ENCODE data around the gene FUT2.

The FUT2 gene

DNA sequence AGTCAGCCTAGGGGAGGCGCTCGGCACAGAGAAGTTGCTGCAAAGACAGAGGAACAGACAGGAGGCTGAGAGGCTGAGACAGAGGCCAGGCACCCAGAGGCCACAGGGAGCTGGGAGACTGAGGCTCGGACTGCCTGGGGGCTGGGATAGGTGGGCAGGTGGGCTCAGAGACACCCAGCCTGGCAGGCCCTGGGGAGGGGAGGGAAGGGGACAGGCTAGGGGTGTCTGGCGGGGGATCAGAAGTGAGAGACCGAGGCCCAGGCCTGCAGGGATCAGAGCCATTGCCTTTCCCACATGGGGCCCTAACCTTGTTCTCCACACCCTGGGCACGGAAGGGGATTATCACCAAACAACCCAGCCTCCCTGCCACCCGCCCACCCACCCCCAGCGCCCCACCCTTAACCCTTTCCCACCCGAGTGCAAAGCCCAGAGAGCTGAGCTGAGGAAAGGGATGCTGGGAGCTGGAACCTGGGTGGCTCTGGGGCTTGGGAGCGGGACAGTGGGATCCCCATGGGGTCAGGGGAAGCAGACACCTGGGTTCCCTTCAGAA is 24.2 kb upstream of the FUT2 start:
- Histone ChIP-seq H3K4me2 (ENCODE audit: low read length, poor library complexity, severe bottlenecking) (no peak overlapping the region), H3K27ac (ENCODE audit: low read length, poor library complexity, severe bottlenecking) (no peak overlapping the region), H2BK15ac (ENCODE audit: low read depth, poor library complexity, severe bottlenecking) (no peak overlapping the region), H3K14ac (ENCODE audit: low read length in 2 of 2) (no peak overlapping the region), H3K9ac (ENCODE audit: low read length) (no peak overlapping the region), H2BK120ac (ENCODE audit: low read depth, low read length) (no peak overlapping the region), H2BK5ac (ENCODE audit: low read depth, low read length, poor library complexity, severe bottlenecking) (no peak overlapping the region), H2BK12ac (ENCODE audit: low read length in 2 of 2) (no peak overlapping the region), H4K8ac (ENCODE audit: low read length) (no peak overlapping the region), H3K4ac (ENCODE audit: low read depth in 1 of 2, low read length in 2 of 2) (no peak overlapping the region), H3K27me3 (ENCODE audit: control insufficient read depth in 1 of 2, insufficient read depth in 1 of 2, low read length in 2 of 2) (peaks cover 2 to 14% of the 10 kb centered on the region in 2 experiments), H3K36me3 (ENCODE audit: control insufficient read depth in 1 of 2, insufficient read depth in 2 of 2, low read depth in 1 of 2, low read length in 2 of 2) (no peaks in the 10 kb centered on the region), H3K4me1 (ENCODE audit: control insufficient read depth, insufficient read depth, low read depth, low read length) (peaks cover 6% of the 10 kb centered on the region), H3K18ac (ENCODE audit: low read depth in 1 of 2, low read length in 2 of 2) (no peak overlapping the region), H3K4me3 (ENCODE audit: insufficient read depth in 1 of 2, low read depth in 1 of 2, low read length in 2 of 2) (no peak overlapping the region), H3K79me1 (replicated peaks; ENCODE audit: low read length, poor library complexity, severe bottlenecking) (no peaks in the 10 kb centered on the region), H3K9me3 (ENCODE audit: control insufficient read depth, low read length) (no peaks in the 10 kb centered on the region), H3K23ac (ENCODE audit: low read length in 2 of 2) (no peak overlapping the region), H2AFZ (ENCODE audit: low read depth, low read length) (no peak overlapping the region), H4K91ac (ENCODE audit: low read length) (no peak overlapping the region), H2AK5ac (ENCODE audit: low read length, severe bottlenecking) (no peak overlapping the region)
- no peak for DNase-seq
- WGBS: 91% methylated on average over 7 of the region's 10 CpGs

- H2AFZ ChIP-seq (ENCODE audit: low read depth, low read length): no peak within 1 kb of the TSS
- peaks cover 6% of the 10 kb centered on the region for H3K4me1 ChIP-seq (ENCODE audit: control insufficient read depth, insufficient read depth, low read depth, low read length)
- no peak within 1 kb of the TSS for H2BK12ac ChIP-seq (ENCODE audit: low read length in 2 of 2)
- no peak within 1 kb of the TSS for H3K23ac ChIP-seq (ENCODE audit: low read length in 2 of 2)
- H3K4ac ChIP-seq (ENCODE audit: low read depth in 1 of 2, low read length in 2 of 2): no peak within 1 kb of the TSS
- H3K36me3 ChIP-seq (ENCODE audit: control insufficient read depth in 1 of 2, insufficient read depth in 2 of 2, low read depth in 1 of 2, low read length in 2 of 2): no peaks in the 10 kb centered on the region
- no peak within 1 kb of the TSS for H4K91ac ChIP-seq (ENCODE audit: low read length)
- H3K27ac ChIP-seq (ENCODE audit: low read length, poor library complexity, severe bottlenecking): no peak within 1 kb of the TSS
- no peaks in the 10 kb centered on the region for H3K9me3 ChIP-seq (ENCODE audit: control insufficient read depth, low read length)
- peaks cover 11 to 17% of the 10 kb centered on the region in 2 experiments for H3K27me3 ChIP-seq (ENCODE audit: control insufficient read depth in 1 of 2, insufficient read depth in 1 of 2, low read length in 2 of 2)
- no peaks in the 10 kb centered on the region for H3K79me1 ChIP-seq (replicated peaks; ENCODE audit: low read length, poor library complexity, severe bottlenecking)
- H3K4me3 ChIP-seq (ENCODE audit: insufficient read depth in 1 of 2, low read depth in 1 of 2, low read length in 2 of 2): no peak within 1 kb of the TSS
- H3K9ac ChIP-seq (ENCODE audit: low read length): no peak within 1 kb of the TSS
- no peak within 1 kb of the TSS for H2BK5ac ChIP-seq (ENCODE audit: low read depth, low read length, poor library complexity, severe bottlenecking)
- H4K8ac ChIP-seq (ENCODE audit: low read length): no peak within 1 kb of the TSS
- no peak within 1 kb of the TSS for H2BK120ac ChIP-seq (ENCODE audit: low read depth, low read length)
- no peak within 1 kb of the TSS for H3K14ac ChIP-seq (ENCODE audit: low read length in 2 of 2)
- no peak within 1 kb of the TSS for H3K18ac ChIP-seq (ENCODE audit: low read depth in 1 of 2, low read length in 2 of 2)
- H2BK15ac ChIP-seq (ENCODE audit: low read depth, poor library complexity, severe bottlenecking): peak within 1 kb of the TSS; percentile 15
- no peak within 1 kb of the TSS for H3K4me2 ChIP-seq (ENCODE audit: low read length, poor library complexity, severe bottlenecking)
- no peak for DNase-seq
- WGBS: 82% methylated on average over 25 of the region's 25 CpGs
- no peak within 1 kb of the TSS for H2AK5ac ChIP-seq (ENCODE audit: low read length, severe bottlenecking)
These were observed 22.8 kb upstream of the FUT2 start, which contains the start of gene NTN5 for GRCh38 chr19:48672994-48673393. Gene NTN5 (minus strand): TSS chr19:48673017. CDS start chr19:48670986, 2,031 bp downstream.

GRCh38 chr19:48673436-48674100 is 22.2 kb upstream of the FUT2 start:
- no peak overlapping the region for H3K23ac ChIP-seq (ENCODE audit: low read length in 2 of 2)
- H2BK15ac ChIP-seq (ENCODE audit: low read depth, poor library complexity, severe bottlenecking): no peak overlapping the region
- H3K36me3 ChIP-seq (ENCODE audit: control insufficient read depth in 1 of 2, insufficient read depth in 2 of 2, low read depth in 1 of 2, low read length in 2 of 2): no peaks in the 10 kb centered on the region
- H2AFZ ChIP-seq (ENCODE audit: low read depth, low read length): no peak overlapping the region
- H2AK5ac ChIP-seq (ENCODE audit: low read length, severe bottlenecking): no peak overlapping the region
- DNase-seq: no peak
- no peak overlapping the region for H3K18ac ChIP-seq (ENCODE audit: low read depth in 1 of 2, low read length in 2 of 2)
- no peaks in the 10 kb centered on the region for H3K9me3 ChIP-seq (ENCODE audit: control insufficient read depth, low read length)
- H3K27ac ChIP-seq (ENCODE audit: low read length, poor library complexity, severe bottlenecking): no peak overlapping the region
- H3K4me1 ChIP-seq (ENCODE audit: control insufficient read depth, insufficient read depth, low read depth, low read length): peaks cover 6% of the 10 kb centered on the region
- no peak overlapping the region for H4K8ac ChIP-seq (ENCODE audit: low read length)
- peaks cover 14 to 15% of the 10 kb centered on the region in 2 experiments for H3K27me3 ChIP-seq (ENCODE audit: control insufficient read depth in 1 of 2, insufficient read depth in 1 of 2, low read length in 2 of 2)
- H3K9ac ChIP-seq (ENCODE audit: low read length): no peak overlapping the region
- H3K4me3 ChIP-seq (ENCODE audit: insufficient read depth in 1 of 2, low read depth in 1 of 2, low read length in 2 of 2): no peak overlapping the region
- WGBS: 79% methylated on average over 25 of the region's 25 CpGs
- H2BK12ac ChIP-seq (ENCODE audit: low read length in 2 of 2): no peak overlapping the region
- no peak overlapping the region for H2BK120ac ChIP-seq (ENCODE audit: low read depth, low read length)
- no peaks in the 10 kb centered on the region for H3K79me1 ChIP-seq (replicated peaks; ENCODE audit: low read length, poor library complexity, severe bottlenecking)
- no peak overlapping the region for H4K91ac ChIP-seq (ENCODE audit: low read length)
- no peak overlapping the region for H3K4ac ChIP-seq (ENCODE audit: low read depth in 1 of 2, low read length in 2 of 2)
- H3K14ac ChIP-seq (ENCODE audit: low read length in 2 of 2): no peak overlapping the region
- H3K4me2 ChIP-seq (ENCODE audit: low read length, poor library complexity, severe bottlenecking): no peak overlapping the region
- H2BK5ac ChIP-seq (ENCODE audit: low read depth, low read length, poor library complexity, severe bottlenecking): no peak overlapping the region

- H3K23ac ChIP-seq (ENCODE audit: low read length in 2 of 2): no peak overlapping the region
- no peak overlapping the region for H2AK5ac ChIP-seq (ENCODE audit: low read length, severe bottlenecking)
- H2BK12ac ChIP-seq (ENCODE audit: low read length in 2 of 2): no peak overlapping the region
- H3K14ac ChIP-seq (ENCODE audit: low read length in 2 of 2): no peak overlapping the region
- no peak overlapping the region for H3K4me2 ChIP-seq (ENCODE audit: low read length, poor library complexity, severe bottlenecking)
- H3K4me1 ChIP-seq (ENCODE audit: control insufficient read depth, insufficient read depth, low read depth, low read length): peaks cover 6% of the 10 kb centered on the region
- no peaks in the 10 kb centered on the region for H3K9me3 ChIP-seq (ENCODE audit: control insufficient read depth, low read length)
- H2AFZ ChIP-seq (ENCODE audit: low read depth, low read length): no peak overlapping the region
- no peak overlapping the region for H4K8ac ChIP-seq (ENCODE audit: low read length)
- H2BK15ac ChIP-seq (ENCODE audit: low read depth, poor library complexity, severe bottlenecking): no peak overlapping the region
- H2BK5ac ChIP-seq (ENCODE audit: low read depth, low read length, poor library complexity, severe bottlenecking): no peak overlapping the region
- DNase-seq: no peak
- H3K27me3 ChIP-seq (ENCODE audit: control insufficient read depth in 1 of 2, insufficient read depth in 1 of 2, low read length in 2 of 2): peaks cover 14 to 15% of the 10 kb centered on the region in 2 experiments
- H3K4ac ChIP-seq (ENCODE audit: low read depth in 1 of 2, low read length in 2 of 2): no peak overlapping the region
- no peak overlapping the region for H3K9ac ChIP-seq (ENCODE audit: low read length)
- no peaks in the 10 kb centered on the region for H3K36me3 ChIP-seq (ENCODE audit: control insufficient read depth in 1 of 2, insufficient read depth in 2 of 2, low read depth in 1 of 2, low read length in 2 of 2)
- no peak overlapping the region for H3K4me3 ChIP-seq (ENCODE audit: insufficient read depth in 1 of 2, low read depth in 1 of 2, low read length in 2 of 2)
- peak overlapping the region; percentile 87 for H4K91ac ChIP-seq (ENCODE audit: low read length)
- 91% methylated on average over 19 of the region's 19 CpGs for WGBS
- H3K18ac ChIP-seq (ENCODE audit: low read depth in 1 of 2, low read length in 2 of 2): no peak overlapping the region
- H3K79me1 ChIP-seq (replicated peaks; ENCODE audit: low read length, poor library complexity, severe bottlenecking): no peaks in the 10 kb centered on the region
- H3K27ac ChIP-seq (ENCODE audit: low read length, poor library complexity, severe bottlenecking): no peak overlapping the region
- H2BK120ac ChIP-seq (ENCODE audit: low read depth, low read length): no peak overlapping the region
These were observed 21.5 kb upstream of the FUT2 start for GRCh38 chr19:48674216-48674809.
